Right atrium auricular region (tissue), 2 donors: ENCODE data around the gene CXCL14. TPM values are rescaled to one million over a fixed set of nuclear protein-coding genes. Genes with fewer than 3 reads are reported as not detected.
"Not testable (repeated sequence)": the region's sequence is repeated elsewhere in the genome, so short reads cannot be mapped to it uniquely, and the experiment has no call there.

Source experiments
- DNase-seq: peaks from one replicate; pipeline ENCODE4 v3.0.0-alpha.2; 2019; ENCODE audit warnings: low spot score
- H3K27ac ChIP-seq, 2 donors: fragments of 200-600 bp; sonication (generic); 1 replicate in 1 of 2; 2 replicates in 1 of 2; pipeline ENCODE4 v1.5.1; 2016 to 2019
- H3K27me3 ChIP-seq, 2 donors: fragments of 200-600 bp; sonication (generic); one replicate each; pipeline versions ENCODE4 v1.5.1 to v1.6.0; 2017 to 2019
- H3K36me3 ChIP-seq: fragments of 200-600 bp; sonication (generic); one replicate; pipeline ENCODE4 v1.5.1; 2016
- H3K4me1 ChIP-seq, 2 donors: fragments of 200-600 bp; sonication (generic); one replicate each; pipeline versions ENCODE4 v1.5.1 to v1.6.0; 2017 to 2019
- H3K4me3 ChIP-seq, 2 donors: fragments of 200-600 bp; sonication (generic); 1 replicate in 1 of 2; 2 replicates in 1 of 2; pipeline ENCODE4 v1.5.1; 2017 to 2019; ENCODE audit warnings: mild to moderate bottlenecking in 1 of 2, moderate library complexity in 1 of 2
- H3K9me3 ChIP-seq, 2 donors: fragments of 200-600 bp; sonication (generic); one replicate each; pipeline ENCODE4 v1.5.1; 2019
- CTCF ChIP-seq, 2 donors: fragments of 200-600 bp; sonication (generic); IDR thresholded peaks; one replicate each; pipeline ENCODE4 v1.5.1; 2019; ENCODE audit warnings: antibody characterized with exemption in 2 of 2
- total RNA-seq, 2 donors: library from RNA; depleted of rRNA; stranded (reverse); fragments of >200 nt; gene quantifications; one replicate each; pipeline ENCODE4 v1.1.0, GENCODE V29; 2016

The CXCL14 gene
- total RNA-seq, 2 donors from 2014 or later = 0.33 to 3.1 TPM

- H3K27ac ChIP-seq = no peak overlapping the region
- DNase-seq = no peak
- H3K4me3 ChIP-seq = no peak overlapping the region
- peaks cover 0 to 17% of the 10 kb centered on the region in 2 donors for H3K4me1 ChIP-seq
- no peaks in the 10 kb centered on the region for H3K36me3 ChIP-seq
- peaks cover 11 to 28% of the 10 kb centered on the region in 2 donors for H3K27me3 ChIP-seq
- TF ChIP-seq CTCF (IDR thresholded peaks at IDR 0.05) = no peak
- H3K9me3 ChIP-seq = peaks cover 0 to 8% of the 10 kb centered on the region in 2 donors
Measured at GRCh38 chr5:135535420-135535819, 43.4 kb downstream of the CXCL14 start.

- peaks cover 11 to 28% of the 10 kb centered on the region in 2 donors for H3K27me3 ChIP-seq
- H3K9me3 ChIP-seq = peaks cover 0 to 8% of the 10 kb centered on the region in 2 donors
- TF ChIP-seq CTCF (IDR thresholded peaks at IDR 0.05) = no peak
- DNase-seq = no peak
- H3K36me3 ChIP-seq = no peaks in the 10 kb centered on the region
- no peak overlapping the region for H3K27ac ChIP-seq
- H3K4me1 ChIP-seq = peaks cover 0 to 17% of the 10 kb centered on the region in 2 donors
- no peak overlapping the region for H3K4me3 ChIP-seq
Measured at GRCh38 chr5:135534609-135535419, 44.0 kb downstream of the CXCL14 start.

GRCh38 chr5:135533794-135534193 is 45.0 kb downstream of the CXCL14 start:
- DNase-seq = no peak
- peaks cover 11 to 28% of the 10 kb centered on the region in 2 donors for H3K27me3 ChIP-seq
- no peak overlapping the region for H3K27ac ChIP-seq
- no peak overlapping the region for H3K4me3 ChIP-seq
- peaks cover 0 to 8% of the 10 kb centered on the region in 2 donors for H3K9me3 ChIP-seq
- H3K4me1 ChIP-seq = peaks cover 0 to 17% of the 10 kb centered on the region in 2 donors
- no peak for TF ChIP-seq CTCF (IDR thresholded peaks at IDR 0.05)
- H3K36me3 ChIP-seq = no peaks in the 10 kb centered on the region

GRCh38 chr5:135533334-135533733 is 45.5 kb downstream of the CXCL14 start:
- peaks cover 0 to 8% of the 10 kb centered on the region in 2 donors for H3K9me3 ChIP-seq
- TF ChIP-seq CTCF (IDR thresholded peaks at IDR 0.05) = no peak
- H3K36me3 ChIP-seq = no peaks in the 10 kb centered on the region
- H3K4me3 ChIP-seq = no peak overlapping the region
- H3K27me3 ChIP-seq = peaks cover 10 to 28% of the 10 kb centered on the region in 2 donors
- H3K27ac ChIP-seq = no peak overlapping the region
- H3K4me1 ChIP-seq = peaks cover 0 to 17% of the 10 kb centered on the region in 2 donors
- no peak for DNase-seq

GRCh38 chr5:135529576-135529975 is 49.2 kb downstream of the CXCL14 start:
- DNase-seq, H3K4me3 ChIP-seq, H3K36me3 ChIP-seq, H3K9me3 ChIP-seq, H3K27ac ChIP-seq, H3K27me3 ChIP-seq, H3K4me1 ChIP-seq: not testable (repeated sequence)

- Histone ChIP-seq H3K27ac (no peak overlapping the region), H3K36me3 (no peaks in the 10 kb centered on the region), H3K27me3 (no peaks in the 10 kb centered on the region), H3K4me1 (no peaks in the 10 kb centered on the region), H3K9me3 (no peaks in the 10 kb centered on the region), H3K4me3 (no peak overlapping the region)
- no peak for TF ChIP-seq CTCF (IDR thresholded peaks at IDR 0.05)
- no peak for DNase-seq
Measured at GRCh38 chr5:135526924-135527323, 51.9 kb downstream of the CXCL14 start.
